ENCODE measurements around the gene WDFY3.
"Not testable (repeated sequence)": the region's sequence is repeated elsewhere in the genome, so short reads cannot be mapped to it uniquely, and the experiment has no call there.

WDFY3 gene

GRCh38 chr4:84826681-84827080, 139.8 kb downstream of the WDFY3 start:
- Mint-ChIP-seq H3K9me3 (no peaks in the 10 kb centered on the region), H3K4me1 (ENCODE audit: low read depth) (no peaks in the 10 kb centered on the region), H3K27me3 (no peaks in the 10 kb centered on the region), H3K36me3 (ENCODE audit: low read depth) (no peaks in the 10 kb centered on the region), H3K4me3 (no peak overlapping the region), H3K27ac (no peak overlapping the region)
- DNase-seq: no peak

DNA sequence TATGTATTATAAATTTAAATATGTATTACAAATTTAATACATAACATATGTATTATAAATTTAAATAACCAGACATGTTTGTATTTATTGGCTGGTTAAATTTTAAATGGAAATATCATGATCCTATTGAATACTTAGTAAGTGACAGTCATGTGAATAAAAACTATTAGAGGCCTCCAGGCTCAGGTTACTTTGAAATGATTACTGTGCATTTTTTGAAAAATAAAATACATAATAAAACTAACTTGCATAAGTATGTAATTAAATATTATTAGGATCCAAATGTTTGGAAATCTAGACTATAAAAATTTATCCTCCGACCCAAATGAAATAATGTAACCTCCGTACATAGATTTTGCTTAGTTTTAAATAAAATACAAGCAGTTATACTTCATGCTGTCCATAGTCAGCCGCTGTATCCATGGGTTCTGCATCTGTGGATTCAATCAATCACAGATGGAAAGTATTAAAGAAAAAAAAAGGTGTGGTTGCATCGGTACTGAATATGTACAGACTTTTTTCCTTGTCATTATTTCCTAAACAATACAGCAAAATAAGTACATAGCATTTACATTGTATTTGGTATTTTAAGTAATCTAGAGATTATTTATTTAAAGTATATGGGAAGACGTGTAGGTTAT, 140.7 kb downstream of the WDFY3 start:
- H3K4me1 Mint-ChIP-seq (ENCODE audit: low read depth): no peaks in the 10 kb centered on the region
- H3K36me3 Mint-ChIP-seq (ENCODE audit: low read depth): no peaks in the 10 kb centered on the region
- no peak for DNase-seq
- H3K9me3 Mint-ChIP-seq: no peaks in the 10 kb centered on the region
- H3K4me3 Mint-ChIP-seq: no peak overlapping the region
- H3K27me3 Mint-ChIP-seq: no peaks in the 10 kb centered on the region
- H3K27ac Mint-ChIP-seq: no peak overlapping the region

- H3K36me3 Mint-ChIP-seq (ENCODE audit: low read depth): no peaks in the 10 kb centered on the region
- H3K27ac Mint-ChIP-seq: no peak overlapping the region
- H3K4me1 Mint-ChIP-seq (ENCODE audit: low read depth): no peaks in the 10 kb centered on the region
- H3K4me3 Mint-ChIP-seq: no peak overlapping the region
- DNase-seq: no peak
- no peaks in the 10 kb centered on the region for H3K9me3 Mint-ChIP-seq
- no peaks in the 10 kb centered on the region for H3K27me3 Mint-ChIP-seq
Observed at GRCh38 chr4:84821064-84821463, 145.4 kb downstream of the WDFY3 start.

GRCh38 chr4:84814094-84814750, 152.3 kb downstream of the WDFY3 start:
- Mint-ChIP-seq H3K27ac (no peak overlapping the region), H3K36me3 (ENCODE audit: low read depth) (no peaks in the 10 kb centered on the region), H3K27me3 (no peaks in the 10 kb centered on the region), H3K4me3 (no peak overlapping the region), H3K4me1 (ENCODE audit: low read depth) (no peaks in the 10 kb centered on the region), H3K9me3 (no peaks in the 10 kb centered on the region)
- no peak for DNase-seq

DNA sequence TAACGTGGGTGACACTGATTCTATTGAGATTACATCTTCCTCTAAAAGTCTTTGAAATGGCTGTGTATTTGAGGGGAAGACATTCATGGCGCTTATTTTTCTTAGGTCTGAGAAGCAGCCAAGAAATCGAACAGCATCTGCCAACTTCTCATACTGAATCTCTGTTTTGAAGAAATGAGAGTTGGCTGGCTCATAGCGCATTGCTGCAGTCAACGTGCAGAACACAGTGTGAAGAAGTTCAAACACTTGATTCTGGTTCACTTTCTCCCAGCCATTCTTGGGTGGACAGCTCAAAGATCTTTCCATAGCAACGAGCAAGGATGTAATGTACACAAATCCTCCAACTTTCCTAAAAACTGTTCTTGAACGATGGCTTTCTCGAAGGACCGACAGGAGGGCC, 156.5 kb downstream of the WDFY3 start:
- no peaks in the 10 kb centered on the region for H3K36me3 Mint-ChIP-seq (ENCODE audit: low read depth)
- DNase-seq: no peak
- H3K27ac Mint-ChIP-seq: no peak overlapping the region
- H3K9me3 Mint-ChIP-seq: no peaks in the 10 kb centered on the region
- H3K4me3 Mint-ChIP-seq: no peak overlapping the region
- no peaks in the 10 kb centered on the region for H3K27me3 Mint-ChIP-seq
- no peaks in the 10 kb centered on the region for H3K4me1 Mint-ChIP-seq (ENCODE audit: low read depth)

GRCh38 chr4:84808332-84808731, 158.2 kb downstream of the WDFY3 start:
- Mint-ChIP-seq H3K9me3 (no peaks in the 10 kb centered on the region), H3K27ac (no peak overlapping the region), H3K4me1 (ENCODE audit: low read depth) (no peaks in the 10 kb centered on the region), H3K36me3 (ENCODE audit: low read depth) (no peaks in the 10 kb centered on the region), H3K4me3 (no peak overlapping the region), H3K27me3 (no peaks in the 10 kb centered on the region)
- DNase-seq: no peak

DNA sequence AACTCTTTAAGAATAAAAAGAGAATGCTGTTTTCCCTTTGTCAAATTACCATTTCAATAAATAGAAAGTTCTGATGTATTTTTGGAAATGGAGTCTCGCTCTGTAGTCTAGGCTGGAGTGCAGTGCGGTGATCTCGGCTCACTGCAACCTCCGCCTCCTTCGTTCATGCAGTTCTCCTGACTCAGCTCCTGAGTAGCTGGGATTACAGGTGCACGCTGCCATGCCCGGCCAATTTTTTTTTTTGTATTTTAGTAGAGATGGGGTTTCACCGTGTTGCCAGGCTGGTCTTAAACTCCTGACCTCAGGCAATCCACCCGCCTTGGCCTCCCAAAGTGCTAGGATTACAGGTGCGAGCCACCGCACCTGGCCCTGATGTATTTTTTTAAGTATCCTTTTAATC, 159.9 kb downstream of the WDFY3 start:
- not testable (repeated sequence) for DNase-seq; H3K4me3 Mint-ChIP-seq; H3K36me3 Mint-ChIP-seq (ENCODE audit: low read depth); H3K27me3 Mint-ChIP-seq; H3K9me3 Mint-ChIP-seq; H3K27ac Mint-ChIP-seq; H3K4me1 Mint-ChIP-seq (ENCODE audit: low read depth)

- DNase-seq: no peak
- no peaks in the 10 kb centered on the region for H3K9me3 Mint-ChIP-seq
- H3K4me1 Mint-ChIP-seq (ENCODE audit: low read depth): no peaks in the 10 kb centered on the region
- H3K27ac Mint-ChIP-seq: no peak overlapping the region
- H3K27me3 Mint-ChIP-seq: no peaks in the 10 kb centered on the region
- H3K4me3 Mint-ChIP-seq: no peak overlapping the region
- H3K36me3 Mint-ChIP-seq (ENCODE audit: low read depth): no peaks in the 10 kb centered on the region
Observed at GRCh38 chr4:84804136-84804535, 162.4 kb downstream of the WDFY3 start.

GRCh38 chr4:84803720-84804119, 162.8 kb downstream of the WDFY3 start:
- Mint-ChIP-seq H3K4me3 (no peak overlapping the region), H3K27me3 (no peaks in the 10 kb centered on the region), H3K4me1 (ENCODE audit: low read depth) (no peaks in the 10 kb centered on the region), H3K9me3 (no peaks in the 10 kb centered on the region), H3K36me3 (ENCODE audit: low read depth) (no peaks in the 10 kb centered on the region), H3K27ac (no peak overlapping the region)
- DNase-seq: no peak

- H3K27ac Mint-ChIP-seq: no peak overlapping the region
- DNase-seq: no peak
- no peak overlapping the region for H3K4me3 Mint-ChIP-seq
Observed at GRCh38 chr4:84803116-84803515, 163.4 kb downstream of the WDFY3 start.

GRCh38 chr4:84800256-84800655, 166.2 kb downstream of the WDFY3 start:
- no peaks in the 10 kb centered on the region for H3K27me3 Mint-ChIP-seq
- no peaks in the 10 kb centered on the region for H3K9me3 Mint-ChIP-seq
- no peak overlapping the region for H3K4me3 Mint-ChIP-seq
- DNase-seq: no peak
- H3K36me3 Mint-ChIP-seq (ENCODE audit: low read depth): no peaks in the 10 kb centered on the region
- no peaks in the 10 kb centered on the region for H3K4me1 Mint-ChIP-seq (ENCODE audit: low read depth)
- H3K27ac Mint-ChIP-seq: no peak overlapping the region

More at GRCh38 chr4:84803116-84803515, 163.4 kb downstream of the WDFY3 start:
- H3K27me3 Mint-ChIP-seq: no peaks in the 10 kb centered on the region
- no peaks in the 10 kb centered on the region for H3K36me3 Mint-ChIP-seq (ENCODE audit: low read depth)
- H3K9me3 Mint-ChIP-seq: no peaks in the 10 kb centered on the region
- H3K4me1 Mint-ChIP-seq (ENCODE audit: low read depth): no peaks in the 10 kb centered on the region

DNA sequence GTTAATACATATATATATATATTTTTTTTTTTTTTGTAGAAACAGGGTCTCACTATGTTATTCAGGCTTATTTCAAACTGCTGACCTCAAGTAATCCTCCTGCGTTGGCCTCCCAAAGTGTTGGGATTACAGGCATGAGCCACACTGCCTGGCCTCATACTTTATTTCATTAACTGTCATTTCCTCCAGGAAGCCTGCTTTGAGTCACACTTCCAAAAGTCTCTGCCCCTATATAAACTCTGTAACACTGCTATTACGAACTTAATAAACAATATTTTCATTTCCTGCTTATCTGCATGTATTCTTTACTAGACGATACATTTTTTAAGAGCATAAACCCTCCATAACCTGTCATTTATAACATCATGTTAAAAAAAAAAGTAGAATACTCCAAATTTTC, 167.2 kb downstream of the WDFY3 start:
- no peaks in the 10 kb centered on the region for H3K27me3 Mint-ChIP-seq
- H3K36me3 Mint-ChIP-seq (ENCODE audit: low read depth): no peaks in the 10 kb centered on the region
- no peaks in the 10 kb centered on the region for H3K4me1 Mint-ChIP-seq (ENCODE audit: low read depth)
- no peaks in the 10 kb centered on the region for H3K9me3 Mint-ChIP-seq
- H3K27ac Mint-ChIP-seq: no peak overlapping the region
- H3K4me3 Mint-ChIP-seq: no peak overlapping the region
- no peak for DNase-seq

- H3K4me1 Mint-ChIP-seq (ENCODE audit: low read depth): no peaks in the 10 kb centered on the region
- no peaks in the 10 kb centered on the region for H3K36me3 Mint-ChIP-seq (ENCODE audit: low read depth)
- H3K9me3 Mint-ChIP-seq: no peaks in the 10 kb centered on the region
- no peak overlapping the region for H3K4me3 Mint-ChIP-seq
- H3K27ac Mint-ChIP-seq: no peak overlapping the region
- H3K27me3 Mint-ChIP-seq: no peaks in the 10 kb centered on the region
- no peak for DNase-seq
Observed at GRCh38 chr4:84796394-84796793, 170.1 kb downstream of the WDFY3 start.

DNA sequence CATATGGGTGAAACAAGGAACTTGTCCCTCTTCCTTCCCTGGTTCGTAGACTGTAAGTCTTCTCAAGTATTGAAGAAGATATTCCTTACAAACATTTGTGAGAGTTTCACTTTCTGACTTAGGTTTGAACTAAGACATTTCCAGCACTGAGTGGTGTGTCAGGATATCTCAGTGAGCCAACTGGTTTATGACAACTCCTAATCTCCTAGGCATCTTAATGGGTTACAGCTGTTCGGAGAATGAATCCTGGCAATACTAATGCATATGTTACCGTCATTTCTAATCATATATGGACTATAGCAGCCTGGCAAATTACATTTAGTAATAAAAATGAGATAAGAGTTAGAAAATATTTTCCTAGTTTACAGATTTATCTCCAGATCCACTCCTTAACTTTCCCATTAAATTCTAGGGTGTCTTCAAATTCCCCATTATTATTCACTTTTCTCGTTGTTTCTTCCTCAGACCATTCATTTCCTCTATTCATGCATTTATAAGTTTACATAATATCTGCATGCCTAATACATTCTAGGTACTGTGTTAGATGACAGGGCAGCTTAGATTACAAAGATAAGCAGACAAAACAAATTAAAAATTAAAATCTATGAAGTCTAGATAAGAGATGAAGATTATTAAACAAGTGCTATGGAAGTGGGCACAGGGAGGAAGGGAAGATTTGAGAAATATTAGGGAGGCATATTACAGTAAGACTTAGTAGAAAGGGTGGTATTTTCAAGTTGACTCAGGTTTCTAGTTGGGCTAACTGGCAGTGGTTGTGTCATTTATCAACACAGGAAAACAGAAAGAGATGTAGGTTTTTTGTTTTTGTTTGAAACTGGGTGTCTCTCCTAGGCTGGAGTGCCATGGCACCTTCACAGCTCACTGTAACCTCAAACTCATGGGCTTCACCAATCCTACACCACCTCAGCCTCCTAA, 173.9 kb downstream of the WDFY3 start:
- H3K4me3 Mint-ChIP-seq: no peak overlapping the region

More for the DNA sequence above, 173.9 kb downstream of the WDFY3 start:
- DNase-seq: no peak
- no peaks in the 10 kb centered on the region for H3K36me3 Mint-ChIP-seq (ENCODE audit: low read depth)
- no peaks in the 10 kb centered on the region for H3K27me3 Mint-ChIP-seq
- H3K4me1 Mint-ChIP-seq (ENCODE audit: low read depth): no peaks in the 10 kb centered on the region
- H3K9me3 Mint-ChIP-seq: no peaks in the 10 kb centered on the region
- no peak overlapping the region for H3K27ac Mint-ChIP-seq
